GM19372 (cell line): Measurements from ENCODE around the gene MS4A4E.
A peak's percentile ranks its signal among the peaks of the same experiment; 100 is the strongest.
"Not testable (repeated sequence)": the region's sequence is repeated elsewhere in the genome, so short reads cannot be mapped to it uniquely, and the experiment has no call there.

Experiments
- ATAC-seq: cut with Tn5 transposase; IDR thresholded peaks from one replicate; pipeline ENCODE4 v1.9.1; 2021; ENCODE audit warnings: mild to moderate bottlenecking, low read depth, moderate library complexity; ENCODE audit not compliant: unreplicated experiment

Gene MS4A4E

DNA sequence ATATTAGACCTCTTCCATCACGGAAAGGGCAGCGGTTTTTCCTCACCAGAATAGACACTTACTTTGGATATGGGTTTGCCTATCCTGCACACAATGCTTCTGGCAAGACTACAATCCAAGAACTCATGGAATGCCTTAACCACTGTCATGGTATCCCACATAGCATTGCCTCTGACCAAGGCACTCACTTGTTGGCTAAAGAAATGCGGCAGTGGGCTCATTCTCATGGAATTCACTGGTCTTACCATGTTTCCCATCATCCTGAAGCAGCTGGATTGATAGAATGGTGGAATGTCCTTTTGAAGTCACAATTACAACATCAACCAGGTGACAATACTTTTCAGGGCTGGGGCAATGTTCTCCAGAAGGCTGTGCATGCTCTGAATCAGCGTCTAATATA is 20.8 kb downstream of the MS4A4E start:
- ATAC-seq = no peak

DNA sequence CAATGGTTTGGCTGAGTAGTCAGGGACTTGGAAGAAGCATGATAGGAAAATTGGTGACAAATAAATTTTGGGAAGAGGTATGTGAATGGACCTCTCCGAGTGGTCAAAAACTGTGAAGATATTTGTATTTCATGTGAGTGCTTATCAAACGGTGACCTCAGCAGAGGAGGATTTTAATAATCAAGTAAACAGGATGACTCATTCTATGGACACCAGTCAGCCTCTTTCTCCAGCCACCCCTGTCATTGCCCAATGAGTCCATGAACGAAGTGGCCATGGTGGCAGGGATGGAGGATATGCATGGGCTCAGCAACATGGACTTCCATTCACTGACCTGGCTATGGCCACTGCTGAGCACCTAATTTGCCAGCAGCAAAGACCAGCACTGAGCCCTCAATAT is 21.2 kb downstream of the MS4A4E start:
- no peak for ATAC-seq

DNA sequence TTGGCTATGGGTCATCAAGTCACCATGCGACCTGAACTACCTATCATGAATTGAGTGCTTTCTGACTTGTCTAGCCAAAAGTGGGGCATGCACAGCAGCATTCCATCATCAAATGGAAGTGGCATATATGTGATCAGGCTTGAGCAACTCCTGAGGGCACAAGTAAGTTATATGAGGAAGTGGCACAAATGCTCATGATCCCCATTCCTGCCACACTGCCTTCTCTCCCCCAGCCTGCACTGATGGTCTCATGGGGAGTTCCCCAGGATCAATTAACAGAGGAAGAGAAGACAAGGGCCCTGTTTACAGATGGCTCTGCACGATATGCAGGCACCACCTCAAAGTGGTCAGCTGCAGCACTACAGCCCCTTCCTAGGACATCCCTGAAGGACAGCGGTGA is 21.8 kb downstream of the MS4A4E start:
- no peak for ATAC-seq

DNA sequence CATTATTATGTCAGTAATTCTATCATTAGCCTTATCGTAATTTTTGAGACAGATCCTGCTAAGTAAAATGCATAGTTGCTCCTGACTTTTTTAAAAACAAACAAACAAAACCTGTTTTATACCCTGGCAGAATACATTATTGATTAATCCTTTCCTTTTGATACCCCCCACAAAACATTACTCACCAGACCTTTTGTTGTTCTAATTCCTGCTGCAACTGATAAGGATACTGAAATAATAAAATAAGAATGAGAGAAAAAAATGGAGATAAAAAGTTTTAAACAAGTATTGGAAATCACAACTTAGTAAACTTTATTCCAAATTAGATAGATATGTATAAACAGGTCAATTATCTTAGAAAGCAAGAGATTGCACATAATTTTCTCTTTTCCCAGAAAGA is 28.6 kb downstream of the MS4A4E start:
- no peak for ATAC-seq

DNA sequence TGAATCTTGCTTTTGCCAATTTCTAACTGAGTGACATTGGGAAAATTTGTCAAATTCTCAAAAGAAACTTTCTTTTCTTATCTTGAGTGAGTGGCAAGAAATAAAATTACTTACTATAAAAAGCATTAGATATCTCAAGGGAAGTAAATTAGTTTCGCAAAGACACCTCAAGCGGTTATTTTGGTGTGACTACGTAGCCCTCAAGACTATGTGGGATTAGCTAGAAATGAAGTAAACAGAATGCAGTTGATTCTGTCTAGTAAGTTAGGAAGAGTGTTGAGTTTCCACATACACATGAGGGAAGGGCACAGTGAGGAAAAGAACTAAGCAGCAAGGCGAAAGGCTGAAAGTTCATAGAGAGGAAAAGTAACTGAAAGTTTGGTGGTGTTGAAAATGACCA is 31.7 kb downstream of the MS4A4E start:
- no peak for ATAC-seq

DNA sequence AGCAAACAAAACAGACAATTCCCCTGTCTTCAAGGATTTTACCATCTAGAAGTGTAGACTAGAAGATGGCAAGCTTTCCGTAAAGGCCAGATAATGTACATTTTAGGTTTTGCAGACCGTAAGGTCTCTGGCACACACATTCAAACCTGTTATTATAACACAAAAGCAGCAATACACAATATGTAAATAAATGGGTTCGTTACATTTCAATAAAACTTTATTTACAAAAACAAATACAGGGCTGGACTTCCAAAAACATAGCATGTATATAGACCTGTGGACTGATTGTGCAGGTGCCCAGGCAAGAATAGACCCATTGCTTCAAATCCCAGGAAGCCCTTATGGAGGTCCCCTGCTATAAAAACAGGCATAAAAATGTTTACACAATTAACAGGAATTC is 33.0 kb downstream of the MS4A4E start:
- ATAC-seq = no peak

DNA sequence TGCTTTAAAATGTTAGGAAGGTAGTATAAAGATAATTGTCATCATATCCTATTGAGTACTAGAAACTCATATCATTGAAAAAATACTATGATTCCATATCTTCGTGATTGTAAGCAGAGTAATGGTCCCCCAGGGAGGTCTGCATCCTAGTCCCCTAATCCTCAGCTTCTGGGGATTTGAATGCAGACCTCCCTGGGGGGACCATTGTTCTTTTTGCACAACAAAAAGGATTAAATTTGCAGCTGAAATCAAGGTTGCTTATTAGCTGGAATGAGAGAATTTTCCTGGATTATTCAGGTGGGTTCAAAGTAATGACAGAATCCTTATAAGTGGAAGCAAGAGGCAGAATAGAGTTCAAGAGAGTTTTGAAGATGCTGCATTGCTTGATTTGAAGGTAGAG is 34.0 kb downstream of the MS4A4E start:
- ATAC-seq = no peak

DNA sequence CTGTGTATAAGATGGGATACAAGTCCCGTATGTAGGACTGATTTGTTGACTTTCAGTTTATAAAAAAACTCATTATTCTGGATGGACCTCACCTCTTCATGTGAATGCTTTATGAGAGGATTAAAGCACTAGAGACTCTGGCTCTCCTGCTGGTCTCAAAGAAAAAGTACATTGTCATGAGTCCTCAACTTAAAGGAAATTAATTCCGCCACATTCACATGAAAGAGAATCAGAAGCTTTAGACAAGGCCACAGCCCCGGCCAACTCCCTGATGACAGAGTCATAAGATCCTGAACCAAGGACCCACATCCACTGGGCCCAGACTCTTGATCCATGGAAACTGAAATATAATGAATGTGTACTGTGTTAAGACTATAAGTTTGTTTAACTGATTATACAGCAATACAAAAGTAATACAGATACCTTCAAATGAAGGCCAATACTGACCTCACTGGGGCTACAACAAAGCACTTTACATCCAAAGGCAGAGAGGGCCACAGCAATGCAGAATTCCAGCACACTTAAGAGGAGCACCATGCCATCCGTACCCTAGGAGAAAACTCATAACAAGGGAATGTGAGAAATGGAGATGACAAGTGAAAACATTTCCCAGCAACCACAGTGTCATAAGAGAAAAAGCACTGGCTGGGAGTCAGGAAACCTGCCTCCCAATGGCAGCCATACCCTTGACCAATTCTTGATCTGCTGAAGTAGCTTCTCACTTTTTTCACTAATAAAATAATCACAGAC is 34.6 kb downstream of the MS4A4E start:
- no peak for ATAC-seq

DNA sequence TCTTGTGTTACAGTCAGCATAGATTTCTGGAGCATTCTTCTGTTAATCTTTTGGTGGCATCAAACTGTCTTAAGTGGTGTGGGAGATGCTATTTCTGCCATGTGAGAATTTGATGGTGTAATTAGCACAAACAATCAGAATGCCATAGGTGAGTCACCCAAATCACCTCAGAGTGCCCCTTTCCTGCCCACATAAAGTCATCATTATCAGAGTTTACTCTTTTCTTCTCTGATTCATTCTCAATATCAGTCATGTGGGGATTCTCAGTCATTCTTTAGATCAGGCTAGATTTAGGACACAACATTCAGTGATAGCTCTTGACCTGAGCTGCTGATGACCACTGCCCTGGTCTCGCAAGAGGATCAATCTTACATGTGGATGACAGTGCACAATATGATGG is 36.3 kb downstream of the MS4A4E start:
- no peak for ATAC-seq

DNA sequence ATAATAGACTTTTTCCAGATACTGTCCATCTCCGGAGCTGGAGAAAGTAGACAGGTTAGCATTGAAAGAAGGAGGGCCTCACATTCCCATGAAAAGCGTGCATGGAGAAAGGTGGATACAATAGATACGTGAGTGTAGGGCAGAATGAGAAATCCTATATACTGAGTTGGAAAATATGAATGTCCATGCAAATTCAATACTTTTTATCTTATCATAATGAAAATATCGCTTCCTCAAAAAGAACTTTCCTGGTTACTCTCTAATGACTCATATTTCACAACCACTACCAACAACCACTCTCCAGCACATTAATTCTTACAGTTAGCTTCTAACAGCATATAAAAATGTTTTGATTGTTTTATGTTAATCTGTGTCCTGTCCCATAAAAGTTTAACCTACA is 38.0 kb downstream of the MS4A4E start:
- ATAC-seq = no peak

DNA sequence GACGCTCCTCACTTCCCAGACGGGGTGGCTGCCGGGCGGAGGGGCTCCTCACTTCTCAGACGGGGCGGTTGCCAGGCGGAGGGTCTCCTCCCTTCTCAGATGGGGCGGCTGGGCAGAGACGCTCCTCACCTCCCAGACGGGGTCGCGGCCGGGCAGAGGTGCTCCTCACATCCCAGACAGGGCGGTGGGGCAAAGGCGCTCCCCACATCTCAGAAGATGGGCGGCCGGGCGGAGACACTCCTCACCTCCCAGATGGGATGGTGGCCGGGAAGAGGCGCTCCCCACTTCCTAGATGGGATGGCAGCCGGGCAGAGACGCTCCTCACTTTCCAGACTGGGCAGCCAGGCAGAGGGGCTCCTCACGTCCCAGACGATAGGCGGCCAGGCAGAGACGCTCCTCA is 41.6 kb downstream of the MS4A4E start:
- ATAC-seq = not testable (repeated sequence)

DNA sequence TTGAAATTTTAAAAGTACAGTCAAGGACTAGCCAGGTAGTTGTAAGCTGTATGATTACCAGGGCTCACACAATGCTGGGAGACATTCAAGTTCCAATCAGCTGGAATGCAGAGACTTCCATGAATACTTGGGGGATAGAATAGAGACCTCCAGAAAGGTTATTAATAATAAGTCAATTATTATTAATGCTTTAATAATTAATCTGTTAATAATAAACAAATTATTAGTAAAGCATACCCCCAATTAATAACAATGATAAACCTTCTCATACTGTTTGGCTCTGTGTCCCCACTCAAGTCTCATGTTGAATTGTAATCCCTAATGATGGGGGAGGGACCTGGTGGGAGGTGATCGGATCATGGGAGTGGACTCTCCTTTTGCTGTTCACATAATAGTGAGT is 45.5 kb downstream of the MS4A4E start:
- no peak for ATAC-seq

DNA sequence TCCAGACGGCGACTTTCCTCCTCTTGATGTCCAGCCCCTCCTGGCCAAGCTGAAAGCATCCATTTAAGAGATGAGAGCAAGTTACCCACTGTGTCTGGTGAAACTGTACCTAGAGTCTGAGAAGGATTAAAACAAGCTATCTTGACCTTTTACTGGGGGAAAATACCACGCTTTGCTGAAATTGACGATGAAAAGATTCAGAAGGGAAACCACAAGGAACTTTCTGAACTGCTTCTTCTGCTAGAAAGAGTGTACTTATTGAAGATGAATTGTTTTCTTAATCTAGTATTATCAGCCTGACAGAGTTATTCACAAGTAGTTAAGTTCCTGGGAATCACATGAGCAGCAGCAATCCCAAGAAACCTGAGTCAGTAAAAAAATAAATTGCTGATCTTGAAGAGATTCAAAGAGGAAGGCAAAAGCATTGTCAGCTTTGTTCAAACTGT is 47.0 kb downstream of the MS4A4E start:
- ATAC-seq = peak; percentile 53

DNA sequence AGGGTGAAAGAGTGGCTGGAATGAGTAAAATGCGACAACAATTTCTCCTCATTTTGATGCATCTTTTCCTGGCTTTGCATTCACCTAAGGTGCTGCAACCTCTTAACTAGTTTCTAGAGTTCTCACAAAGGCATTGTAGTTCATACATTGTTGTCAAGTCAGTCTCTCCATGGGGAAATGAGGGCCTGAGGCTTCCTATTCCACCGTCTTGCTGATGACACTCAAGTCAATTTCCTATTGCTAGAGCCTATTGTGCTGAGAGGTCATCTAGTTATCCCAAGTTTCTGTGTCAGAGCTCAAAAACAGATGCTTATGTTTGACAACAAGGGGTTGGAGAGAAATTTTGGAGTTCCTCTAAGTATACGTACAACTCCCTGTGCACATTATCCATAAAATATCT is 48.4 kb downstream of the MS4A4E start:
- ATAC-seq = no peak

DNA sequence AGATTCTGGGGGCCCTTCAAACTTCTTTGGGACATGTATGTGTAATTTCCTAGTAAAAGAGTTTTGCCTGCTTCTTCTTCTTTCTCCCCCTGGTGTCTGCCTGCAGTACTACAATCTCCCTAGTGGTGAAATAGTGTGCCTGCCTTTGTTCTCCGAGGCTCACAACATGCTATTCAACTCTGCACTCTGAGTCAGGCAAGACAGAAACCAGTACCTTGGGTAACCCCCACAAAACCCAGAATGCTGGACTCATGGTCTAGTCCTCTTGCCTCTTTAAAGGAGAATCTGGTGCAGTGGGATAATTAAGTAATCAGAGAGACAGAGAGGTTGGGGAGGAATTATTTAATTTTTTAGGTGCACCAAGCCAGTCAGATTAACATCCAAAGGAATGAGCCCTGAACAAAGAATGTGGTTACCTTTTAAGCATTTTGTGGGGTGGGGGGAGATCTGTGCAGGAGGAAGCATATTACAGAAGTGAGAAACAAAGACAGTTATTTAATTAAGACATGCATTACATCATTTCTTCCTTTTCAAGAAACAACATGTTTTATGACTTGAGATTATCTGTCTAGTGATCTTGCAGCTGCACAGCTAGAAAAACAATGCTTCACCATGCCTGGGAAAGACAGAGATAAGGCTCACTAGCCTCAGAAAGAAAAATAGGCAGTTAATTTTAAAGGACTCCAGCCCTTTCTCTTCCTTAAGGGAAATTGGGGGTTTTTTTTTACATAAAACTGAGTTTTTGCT is 49.1 kb downstream of the MS4A4E start:
- peak; percentile 90 for ATAC-seq

DNA sequence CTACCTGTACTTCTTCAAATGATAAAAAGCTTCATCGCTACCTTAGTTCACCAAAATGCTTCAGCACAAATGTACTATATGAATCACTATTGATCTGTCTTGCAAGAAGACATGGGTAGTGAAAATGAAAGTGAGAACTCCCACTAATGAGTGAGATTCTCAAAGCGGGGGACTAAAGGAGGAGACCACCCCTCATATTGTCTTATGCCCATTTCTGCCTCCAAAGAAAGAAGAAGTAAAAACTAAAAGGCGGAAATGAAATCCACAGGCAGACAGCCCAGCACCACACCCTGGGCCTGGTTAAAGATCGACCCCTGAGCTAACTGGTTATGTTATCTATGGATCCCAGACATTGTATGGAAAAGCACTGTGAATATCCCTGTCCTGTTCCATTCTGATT is 50.4 kb downstream of the MS4A4E start:
- not testable (repeated sequence) for ATAC-seq

DNA sequence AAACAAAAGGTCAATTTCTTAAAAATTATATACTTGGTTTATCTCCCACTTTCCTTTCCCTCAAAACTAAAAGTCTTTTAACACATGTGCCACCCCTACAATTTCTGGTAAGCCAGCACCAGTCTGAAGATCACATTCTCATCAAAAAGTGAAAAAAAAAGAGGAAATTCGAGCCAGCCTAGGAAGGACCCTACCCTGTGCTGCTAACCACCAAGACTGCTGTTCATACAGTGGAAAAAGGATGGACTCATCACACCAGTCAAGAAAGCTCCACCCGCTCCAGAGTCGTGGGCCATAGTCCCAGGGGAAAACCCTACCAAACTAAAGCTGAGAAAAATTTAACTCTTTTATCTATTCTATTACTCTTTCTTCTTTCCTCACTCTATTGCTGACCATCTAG is 54.5 kb downstream of the MS4A4E start:
- ATAC-seq = not testable (repeated sequence)

DNA sequence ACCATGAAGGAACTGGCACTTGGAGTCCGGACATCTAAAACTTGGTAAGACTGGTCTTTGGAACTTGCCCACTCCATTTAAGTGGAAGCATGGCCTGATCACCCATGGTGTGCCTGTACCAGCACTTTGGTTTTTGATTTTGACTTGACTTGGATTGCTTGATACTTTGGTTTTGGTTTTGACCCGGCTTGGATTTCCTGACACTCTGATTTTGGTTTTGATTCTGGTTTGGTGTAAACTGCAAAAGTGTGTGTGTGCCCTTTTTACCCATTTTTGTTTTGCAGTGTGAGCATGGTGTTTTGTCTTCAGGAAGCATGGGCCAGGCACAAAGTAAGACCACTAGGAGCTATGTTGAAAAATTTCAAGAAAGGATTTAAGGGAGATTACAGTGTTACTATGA is 56.8 kb downstream of the MS4A4E start:
- ATAC-seq = not testable (repeated sequence)

DNA sequence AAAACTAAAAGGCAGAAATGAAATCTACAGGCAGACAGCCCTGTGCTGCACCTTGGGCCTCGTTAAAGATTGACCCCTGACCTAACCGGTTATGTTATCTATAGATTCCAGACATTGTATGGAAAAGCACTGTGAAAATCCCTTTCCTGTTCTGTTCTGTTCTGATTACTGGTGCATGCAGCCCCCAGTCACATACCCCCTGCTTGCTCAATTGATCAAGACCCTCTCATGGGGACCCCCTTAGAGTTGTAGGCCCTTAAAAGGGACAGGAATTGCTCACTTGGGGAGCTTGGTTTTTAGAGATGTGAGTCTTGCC is 57.5 kb downstream of the MS4A4E start:
- ATAC-seq = not testable (repeated sequence)

DNA sequence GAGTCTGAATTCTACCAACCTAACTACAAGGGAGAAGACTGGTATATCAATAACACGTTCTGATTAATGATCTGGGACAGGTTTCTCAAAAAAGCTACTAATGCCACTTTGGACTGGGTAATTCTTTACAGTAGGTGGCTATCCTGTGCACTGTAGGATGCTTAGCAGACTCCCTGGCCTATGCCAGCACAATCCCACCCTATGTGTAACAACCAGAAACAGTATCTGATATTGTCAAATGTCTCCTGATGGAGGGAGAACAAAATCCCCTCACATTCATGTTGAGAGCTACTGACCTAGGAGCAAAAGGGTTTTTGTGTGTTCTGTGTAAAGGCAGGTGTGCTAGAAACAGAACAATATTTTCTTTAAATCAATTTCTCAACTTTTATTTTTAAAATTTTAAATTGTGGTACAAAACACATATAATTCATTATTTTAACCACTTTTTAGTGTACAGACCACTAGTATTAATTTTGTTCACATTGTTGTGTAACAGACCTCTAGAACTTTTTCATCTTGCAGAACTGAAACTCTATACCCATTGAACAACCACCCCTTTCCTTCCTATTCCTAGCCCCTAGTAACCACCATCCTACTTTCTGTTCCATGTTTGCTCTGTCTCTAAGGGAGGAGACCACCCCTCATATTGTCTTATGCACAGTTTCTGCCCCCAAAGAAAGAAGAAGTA is 58.0 kb downstream of the MS4A4E start:
- ATAC-seq = no peak

DNA sequence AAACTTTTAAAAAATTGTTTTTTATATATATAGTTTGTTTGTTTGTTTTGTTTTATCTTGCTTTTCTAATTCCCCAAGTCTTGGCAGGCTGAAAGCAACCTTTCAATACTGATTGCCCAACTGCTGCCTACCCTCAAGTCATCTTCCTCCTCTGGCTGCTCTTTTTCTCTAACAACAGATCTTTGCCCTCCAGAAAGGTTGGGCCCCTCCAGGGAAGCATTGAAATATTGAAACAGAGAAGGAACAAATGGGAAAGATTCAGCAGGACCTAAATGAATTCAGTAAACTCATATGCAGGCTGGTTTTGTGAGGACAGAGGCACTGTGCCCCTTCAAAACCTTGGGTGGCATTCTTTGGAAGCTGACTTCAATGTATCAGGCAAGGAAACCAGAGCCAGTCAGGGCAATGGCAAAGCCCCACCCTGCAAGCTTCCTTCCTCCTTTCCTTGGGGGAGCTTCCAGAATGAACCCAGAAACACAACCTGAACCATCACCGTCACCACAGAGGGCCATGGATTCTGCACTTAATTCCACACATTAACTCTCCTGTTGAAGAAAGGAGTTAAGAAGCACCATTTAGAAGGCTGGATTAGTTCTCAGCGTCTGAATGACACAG is 59.2 kb downstream of the MS4A4E start:
- ATAC-seq = no peak
